HG03565 (cell line): ENCODE data around the gene C15orf62.

ENCODE experiments used
- ATAC-seq: cut with Tn5 transposase; IDR thresholded peaks from one replicate; pipeline ENCODE4 v1.9.1; 2021; ENCODE audit warnings: mild to moderate bottlenecking, moderate library complexity; ENCODE audit not compliant: unreplicated experiment

Gene C15orf62

GRCh38 chr15:40775740-40776536 lies 6.2 kb downstream of the C15orf62 start:
- no peak for ATAC-seq

- no peak for ATAC-seq
These were observed 6.9 kb downstream of the C15orf62 start for GRCh38 chr15:40776537-40777141.

GRCh38 chr15:40782609-40783227 lies 12.9 kb downstream of the C15orf62 start:
- ATAC-seq, result no peak

- ATAC-seq, result no peak
These were observed 15.4 kb downstream of the C15orf62 start for GRCh38 chr15:40785164-40785563.

- no peak for ATAC-seq
These were observed 16.0 kb downstream of the C15orf62 start for GRCh38 chr15:40785814-40786213.

- no peak for ATAC-seq
These were observed 17.6 kb downstream of the C15orf62 start for GRCh38 chr15:40787344-40787841.

- ATAC-seq, result no peak
These were observed 18.2 kb downstream of the C15orf62 start for GRCh38 chr15:40787991-40788390.

- no peak for ATAC-seq
These were observed 19.3 kb downstream of the C15orf62 start for GRCh38 chr15:40789119-40789518.

- ATAC-seq, result no peak
These were observed 20.2 kb downstream of the C15orf62 start for GRCh38 chr15:40789999-40790398.

GRCh38 chr15:40790718-40791117 lies 20.9 kb downstream of the C15orf62 start:
- no peak for ATAC-seq

- ATAC-seq, result no peak
These were observed 22.6 kb downstream of the C15orf62 start for GRCh38 chr15:40792394-40792793.

- no peak for ATAC-seq
These were observed 23.6 kb downstream of the C15orf62 start for GRCh38 chr15:40793216-40793989.

- no peak for ATAC-seq
These were observed 26.3 kb downstream of the C15orf62 start for GRCh38 chr15:40796041-40796440.

GRCh38 chr15:40796512-40796911 lies 26.7 kb downstream of the C15orf62 start:
- ATAC-seq, result no peak

- ATAC-seq, result no peak
These were observed 29.7 kb downstream of the C15orf62 start for GRCh38 chr15:40799523-40799922.

GRCh38 chr15:40803076-40803475 lies 33.3 kb downstream of the C15orf62 start:
- ATAC-seq, result no peak

GRCh38 chr15:40803688-40804087 lies 33.9 kb downstream of the C15orf62 start:
- ATAC-seq, result no peak

GRCh38 chr15:40806672-40807027 lies 36.9 kb downstream of the C15orf62 start:
- ATAC-seq, result no peak

GRCh38 chr15:40807028-40807887 lies 37.5 kb downstream of the C15orf62 start, which contains the start of the genes DNAJC17 and ZFYVE19:
Gene DNAJC17, minus strand, starts transcription at chr15:40807473. Its CDS starts 27 bp downstream, at chr15:40807446.
Gene ZFYVE19, plus strand, starts transcription at chr15:40807089. Its CDS starts 501 bp downstream, at chr15:40807590.
- ATAC-seq, result peak; percentile 91

GRCh38 chr15:40807888-40808461 lies 38.2 kb downstream of the C15orf62 start:
- no peak for ATAC-seq
